HCT116 (cell line): ENCODE measurements around the gene TLE4. TPM values are rescaled to one million over a fixed set of nuclear protein-coding genes. Genes with fewer than 3 reads are reported as not detected.

Experiments used
- ATAC-seq: fragments of 200-7000 bp; cut with Tn5 transposase; 2 replicates; pipeline ENCODE4 v1.9.1; 2020; ENCODE audit warnings: mild to moderate bottlenecking, moderate library complexity
- BruUV-seq: library from RNA; stranded (reverse); fragments of 400-500 nt; replicated peaks from 2 replicates; lab custom pipeline; 2021; lab: Mats Ljungman, UMichigan
- CTCF ChIA-PET: fragments of 300-600 bp; sonication (Branson Sonifier 250); formaldehyde crosslinking; loops from one replicate; lab custom pipeline; 2021; ENCODE audit warnings: antibody characterized with exemption; lab: Charles Lee
- POLR2A ChIA-PET: fragments of 300-600, 350-600 bp; sonication (Branson Sonifier 250); formaldehyde crosslinking; loops from one replicate; lab custom pipeline; 2021; ENCODE audit warnings: antibody characterized with exemption; lab: Charles Lee
- RAD21 ChIA-PET, 2 experiments: fragments of 300-600 bp; sonication (Branson Sonifier 250); formaldehyde crosslinking; loops; one replicate each; lab custom pipeline; 2023; ENCODE audit warnings: low total read pairs in 2 of 2; ENCODE audit not compliant: uncharacterized antibody in 2 of 2, unreplicated experiment in 2 of 2, low non-redundant PET in 1 of 2; lab: Charles Lee
- DNase-seq: peaks from one replicate; pipeline ENCODE4 v3.0.0-alpha.2; 2010; ENCODE audit warnings: low read depth, low spot score
- H2AFZ ChIP-seq: fragments of 200-600 bp; shearing (Covaris generic), sonication (generic); 2 replicates; pipeline ENCODE4 v1.6.1; 2017; ENCODE audit warnings: low read depth, mixed run types, mixed read lengths, antibody characterized with exemption, low read length; ENCODE audit not compliant: poor library complexity, severe bottlenecking
- H3K27ac ChIP-seq: 2 replicates; pipeline ENCODE4 v1.5.1; 2012; ENCODE audit warnings: low read depth, low read length
- H3K27me3 ChIP-seq: fragments of 200-600 bp; sonication (generic); 2 replicates; pipeline ENCODE4 v1.6.1; 2016; ENCODE audit warnings: mixed run types, low read length, mixed read lengths; ENCODE audit not compliant: insufficient read depth
- H3K36me3 ChIP-seq, 2 experiments: fragments of 200-500 bp in 1 of 2; fragments of 200-600 bp in 1 of 2; sonication (Bioruptor generic) in 1 of 2; sonication (generic) in 1 of 2; 2 replicates each; pipeline versions ENCODE4 v1.5.1 to v1.6.1; 2014 to 2016; ENCODE audit warnings: low read length in 2 of 2, inconsistent platforms in 1 of 2, mixed read lengths in 1 of 2, mixed run types in 1 of 2; ENCODE audit not compliant: insufficient read depth in 2 of 2, control insufficient read depth in 1 of 2
- H3K4me1 ChIP-seq, 2 experiments: fragments of 200-600 bp in 1 of 2; sonication (generic) in 1 of 2; 2 replicates each; pipeline versions ENCODE4 v1.5.1 to v1.6.1; 2012 to 2017; ENCODE audit warnings: low read length in 2 of 2, inconsistent platforms in 1 of 2, mild to moderate bottlenecking in 1 of 2, mixed read lengths in 1 of 2, mixed run types in 1 of 2, moderate library complexity in 1 of 2; ENCODE audit not compliant: insufficient read depth in 2 of 2, control insufficient read depth in 1 of 2
- H3K4me2 ChIP-seq: fragments of 200-600 bp; sonication (generic); 2 replicates; pipeline ENCODE4 v1.6.1; 2017; ENCODE audit warnings: mixed run types, low read length, mixed read lengths
- H3K4me3 ChIP-seq, 2 experiments: fragments of 200-600 bp in 1 of 2; sonication (generic) in 1 of 2; replicated peaks in 1 of 2; 2 replicates each; pipeline ENCODE4 v1.5.1; 2011 to 2016; ENCODE audit warnings: low read length in 2 of 2, control low read depth in 1 of 2, low read depth in 1 of 2, mild to moderate bottlenecking in 1 of 2, mixed read lengths in 1 of 2, mixed run types in 1 of 2
- H3K79me2 ChIP-seq: fragments of 200-600 bp; sonication (generic); 2 replicates; pipeline ENCODE4 v1.6.1; 2017; ENCODE audit warnings: mild to moderate bottlenecking, mixed run types, low read length, moderate library complexity, mixed read lengths; ENCODE audit not compliant: insufficient read depth
- H3K9ac ChIP-seq: fragments of 200-600 bp; sonication (generic); 2 replicates; pipeline ENCODE4 v1.6.1; 2016; ENCODE audit warnings: low read length, mixed read lengths
- H3K9me2 ChIP-seq: fragments of 200-600 bp; sonication (generic), shearing (Covaris generic); 2 replicates; pipeline ENCODE4 v1.6.1; 2017; ENCODE audit warnings: mixed run types, mild to moderate bottlenecking, moderate library complexity; ENCODE audit not compliant: insufficient read depth
- H3K9me3 ChIP-seq, 2 experiments: fragments of 200-500 bp in 1 of 2; fragments of 200-600 bp in 1 of 2; sonication (Bioruptor generic) in 1 of 2; sonication (generic) in 1 of 2; 2 replicates each; pipeline ENCODE4 v1.6.1; 2014 to 2017; ENCODE audit warnings: low read length in 2 of 2, mixed read lengths in 2 of 2, inconsistent platforms in 1 of 2, low read depth in 1 of 2, mild to moderate bottlenecking in 1 of 2, mixed run types in 1 of 2, moderate library complexity in 1 of 2; ENCODE audit not compliant: control insufficient read depth in 1 of 2, insufficient read depth in 1 of 2
- H4K20me1 ChIP-seq: fragments of 200-600 bp; sonication (generic), shearing (Covaris generic); 2 replicates; pipeline ENCODE4 v1.6.1; 2017; ENCODE audit warnings: mixed run types, mild to moderate bottlenecking, moderate library complexity; ENCODE audit not compliant: insufficient read depth
- CEBPB ChIP-seq: IDR thresholded peaks from 2 replicates; pipeline ENCODE4 v1.6.1; 2012; ENCODE audit warnings: low read depth
- CTCF ChIP-seq, 3 experiments: fragments of 200-600 bp in 1 of 3; sonication (generic) in 1 of 3; IDR thresholded peaks in 2 of 3; conservative IDR thresholded peaks in 1 of 3; 2 replicates each; pipeline ENCODE4 v1.5.1; 2012 to 2017; ENCODE audit warnings: low read depth in 2 of 3, low read length in 2 of 3, antibody characterized with exemption in 1 of 3, borderline replicate concordance in 1 of 3, control low read depth in 1 of 3, mild to moderate bottlenecking in 1 of 3, mixed read lengths in 1 of 3, mixed run types in 1 of 3, moderate library complexity in 1 of 3; ENCODE audit not compliant: insufficient read depth in 1 of 3
- EGR1 ChIP-seq: IDR thresholded peaks from 2 replicates; pipeline ENCODE4 v1.6.1; 2012; ENCODE audit warnings: low read depth
- ELF1 ChIP-seq: IDR thresholded peaks from 2 replicates; pipeline ENCODE4 v1.6.1; 2012; ENCODE audit warnings: low read depth, borderline replicate concordance
- EZH2phosphoT487 ChIP-seq: fragments of 200-600 bp; IDR thresholded peaks from 2 replicates; pipeline ENCODE4 v1.6.1; 2018; ENCODE audit warnings: antibody characterized with exemption, borderline replicate concordance
- JUND ChIP-seq: IDR thresholded peaks from 2 replicates; pipeline ENCODE4 v1.6.1; 2012
- SIN3A ChIP-seq: IDR thresholded peaks from 2 replicates; pipeline ENCODE4 v1.6.1; 2012; ENCODE audit warnings: low read depth
- SP1 ChIP-seq: IDR thresholded peaks from 2 replicates; pipeline ENCODE4 v1.6.1; 2012; ENCODE audit warnings: low read depth
- ZNF274 ChIP-seq: fragments of 200-500 bp; sonication (Bioruptor generic); IDR thresholded peaks from 2 replicates; pipeline ENCODE4 v1.6.1; 2014; ENCODE audit warnings: mild to moderate bottlenecking, low read depth, low read length, inconsistent platforms
- intact Hi-C: fragments of 100-400 bp; cut with micrococcal nuclease; formaldehyde crosslinking; loops from 2 replicates; pipeline ENCODE4 v1.10.0; 2022
- total RNA-seq: library from RNA; stranded (reverse); gene quantifications from one replicate; pipeline ENCODE4 v1.2.1, GENCODE V29; 2021; ENCODE audit not compliant: unreplicated experiment
- TF ChIP-seq, protein P1 (sequence below): IDR thresholded peaks from 2 replicates; pipeline ENCODE4 v1.6.1; 2012; ENCODE audit warnings: low read depth

TLE4 gene
- total RNA-seq, 1 experiment from 2014 or later = 0.39 TPM

DNA sequence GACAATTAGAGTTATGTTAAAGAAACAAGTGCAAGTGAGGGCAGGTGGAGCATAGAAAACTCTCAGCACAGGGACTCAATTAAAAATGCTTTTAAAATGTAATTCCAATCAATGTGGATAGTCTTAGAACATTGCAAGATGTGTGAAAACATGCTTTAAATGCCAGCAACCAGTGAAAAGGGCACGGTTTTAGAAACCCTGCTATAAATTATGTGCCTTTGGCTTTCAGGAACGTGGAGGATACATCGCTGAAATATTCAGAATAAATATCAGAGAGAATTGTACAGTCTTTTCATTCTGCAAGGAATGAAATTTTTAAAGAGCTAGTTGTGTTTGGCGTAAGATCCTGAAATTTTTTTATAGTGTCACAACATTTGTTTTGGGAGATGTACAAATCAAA is 101.1 kb downstream of the TLE4 start:
- BruUV-seq = no TSS peak
- Histone ChIP-seq H3K4me3 (no peak overlapping the region), H3K9me2 (no peaks in the 10 kb centered on the region), H3K36me3 (no peaks in the 10 kb centered on the region), H3K27me3 (no peaks in the 10 kb centered on the region), H3K27ac (no peak overlapping the region), H4K20me1 (no peaks in the 10 kb centered on the region), H3K4me1 (no peaks in the 10 kb centered on the region), H3K4me2 (no peak overlapping the region), H2AFZ (no peak overlapping the region), H3K9ac (no peak overlapping the region), H3K79me2 (no peaks in the 10 kb centered on the region), H3K9me3 (peaks cover 12 to 20% of the 10 kb centered on the region in 2 experiments; a peak in 2 of 4 replicates)
- CTCF ChIA-PET = no interaction called here
- POLR2A ChIA-PET = no interaction called here
- TF ChIP-seq ZNF274 (no peak), EZH2phosphoT487 (no peak), ELF1 (no peak), CTCF (IDR thresholded peaks at IDR 0.05 in 2 of 3, conservative IDR thresholded peaks at IDR 0.05 in 1 of 3; ENCODE audit: borderline replicate concordance in 1 of 3, insufficient read depth in 1 of 3, low read depth in 2 of 3, low read length in 2 of 3) (no peak), SP1 (no peak), SIN3A (no peak), JUND (no peak), CEBPB (no peak), EGR1 (no peak)
- TF ChIP-seq, protein P1, sequence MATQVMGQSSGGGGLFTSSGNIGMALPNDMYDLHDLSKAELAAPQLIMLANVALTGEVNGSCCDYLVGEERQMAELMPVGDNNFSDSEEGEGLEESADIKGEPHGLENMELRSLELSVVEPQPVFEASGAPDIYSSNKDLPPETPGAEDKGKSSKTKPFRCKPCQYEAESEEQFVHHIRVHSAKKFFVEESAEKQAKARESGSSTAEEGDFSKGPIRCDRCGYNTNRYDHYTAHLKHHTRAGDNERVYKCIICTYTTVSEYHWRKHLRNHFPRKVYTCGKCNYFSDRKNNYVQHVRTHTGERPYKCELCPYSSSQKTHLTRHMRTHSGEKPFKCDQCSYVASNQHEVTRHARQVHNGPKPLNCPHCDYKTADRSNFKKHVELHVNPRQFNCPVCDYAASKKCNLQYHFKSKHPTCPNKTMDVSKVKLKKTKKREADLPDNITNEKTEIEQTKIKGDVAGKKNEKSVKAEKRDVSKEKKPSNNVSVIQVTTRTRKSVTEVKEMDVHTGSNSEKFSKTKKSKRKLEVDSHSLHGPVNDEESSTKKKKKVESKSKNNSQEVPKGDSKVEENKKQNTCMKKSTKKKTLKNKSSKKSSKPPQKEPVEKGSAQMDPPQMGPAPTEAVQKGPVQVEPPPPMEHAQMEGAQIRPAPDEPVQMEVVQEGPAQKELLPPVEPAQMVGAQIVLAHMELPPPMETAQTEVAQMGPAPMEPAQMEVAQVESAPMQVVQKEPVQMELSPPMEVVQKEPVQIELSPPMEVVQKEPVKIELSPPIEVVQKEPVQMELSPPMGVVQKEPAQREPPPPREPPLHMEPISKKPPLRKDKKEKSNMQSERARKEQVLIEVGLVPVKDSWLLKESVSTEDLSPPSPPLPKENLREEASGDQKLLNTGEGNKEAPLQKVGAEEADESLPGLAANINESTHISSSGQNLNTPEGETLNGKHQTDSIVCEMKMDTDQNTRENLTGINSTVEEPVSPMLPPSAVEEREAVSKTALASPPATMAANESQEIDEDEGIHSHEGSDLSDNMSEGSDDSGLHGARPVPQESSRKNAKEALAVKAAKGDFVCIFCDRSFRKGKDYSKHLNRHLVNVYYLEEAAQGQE = no peak
- intact Hi-C loops = no loop called here
- RAD21 ChIA-PET = no interaction called here
- DNase-seq (no peak), ATAC-seq (no peak)
